Endothelial cell of umbilical vein (primary cell): ENCODE results near the gene ZFR.

Source experiments
- CTCF ChIP-seq, 2 donors: IDR thresholded peaks; 1 replicate in 1 of 2; 2 replicates in 1 of 2; pipeline ENCODE4 v1.5.1; 2011; ENCODE audit warnings: low read length in 2 of 2, mild to moderate bottlenecking in 2 of 2, moderate library complexity in 2 of 2, control low read depth in 1 of 2, inconsistent platforms in 1 of 2, low read depth in 1 of 2; ENCODE audit not compliant: insufficient read depth in 1 of 2; ENCODE audit errors: extremely low read depth in 1 of 2
- EZH2 ChIP-seq: IDR thresholded peaks from 2 replicates; pipeline ENCODE4 v1.6.1; 2012; ENCODE audit warnings: borderline replicate concordance, low read depth, mild to moderate bottlenecking, moderate library complexity, low read length, inconsistent platforms; ENCODE audit not compliant: severe bottlenecking
- FOS ChIP-seq: IDR thresholded peaks from 2 replicates; pipeline ENCODE4 v1.6.1; 2011; ENCODE audit warnings: mild to moderate bottlenecking, low read length, moderate library complexity, borderline replicate concordance; ENCODE audit not compliant: insufficient read depth
- JUN ChIP-seq: IDR thresholded peaks from 2 replicates; pipeline ENCODE4 v1.6.1; 2011; ENCODE audit warnings: borderline replicate concordance, low read depth; ENCODE audit not compliant: insufficient read length, insufficient read depth
- MYC ChIP-seq: IDR thresholded peaks from one replicate; pipeline ENCODE4 v1.6.1; 2011; ENCODE audit warnings: mild to moderate bottlenecking, low read depth, low read length
- POLR2A ChIP-seq: IDR thresholded peaks from 2 replicates; pipeline ENCODE4 v1.6.1; 2012; ENCODE audit warnings: low read depth, mild to moderate bottlenecking, control low read depth, low read length
- POLR2AphosphoS5 ChIP-seq: IDR thresholded peaks from 2 replicates; pipeline ENCODE4 v1.6.1; 2012; ENCODE audit warnings: low read depth, mild to moderate bottlenecking, control low read depth, low read length, moderate library complexity; ENCODE audit not compliant: insufficient read depth

- no peak for TF ChIP-seq CTCF (IDR thresholded peaks at IDR 0.05; ENCODE audit: extremely low read depth in 1 of 2, insufficient read depth in 1 of 2, low read depth in 1 of 2, low read length in 2 of 2)
- no peak for TF ChIP-seq JUN
- no peak for TF ChIP-seq POLR2A
- no peak for TF ChIP-seq MYC
- TF ChIP-seq POLR2AphosphoS5: no peak
- no peak for TF ChIP-seq EZH2
- TF ChIP-seq FOS: no peak
Measured at GRCh38 chr5:32436553-32437242, 7.8 kb downstream of the ZFR start.
